Smooth muscle cell (in vitro differentiated cells): ENCODE data around the gene UMODL1. TPM values are rescaled to one million over a fixed set of nuclear protein-coding genes. Genes with fewer than 3 reads are reported as not detected.
A peak's percentile ranks its signal among the peaks of the same experiment; 100 is the strongest.

ENCODE experiments used
- DNase-seq: peaks from one replicate; lab custom pipeline; 2025; ENCODE audit not compliant: unreplicated experiment; lab: John Stamatoyannopoulos, UW
- H2AFZ ChIP-seq: fragments of 200-600 bp; sonication (generic); 2 replicates; pipeline ENCODE4 v1.6.0; 2016; ENCODE audit warnings: antibody characterized with exemption, low read depth, mild to moderate bottlenecking
- H3F3A ChIP-seq: fragments of 200-600 bp; sonication (generic); 2 replicates; pipeline ENCODE4 v1.6.0; 2017; ENCODE audit warnings: antibody characterized with exemption, low read depth
- H3K27ac ChIP-seq: fragments of 200-600 bp; sonication (generic); 2 replicates; pipeline ENCODE4 v1.5.1; 2016; ENCODE audit warnings: low read depth, mild to moderate bottlenecking
- H3K27me3 ChIP-seq: fragments of 200-600 bp; sonication (generic); 2 replicates; pipeline ENCODE4 v1.6.1; 2016; ENCODE audit warnings: low read depth, mild to moderate bottlenecking
- H3K36me3 ChIP-seq: fragments of 200-600 bp; sonication (generic); 2 replicates; pipeline ENCODE4 v1.5.1; 2016; ENCODE audit warnings: low read depth
- H3K4me1 ChIP-seq: fragments of 200-600 bp; sonication (generic); 2 replicates; pipeline ENCODE4 v1.5.1; 2016; ENCODE audit warnings: low read depth
- H3K4me2 ChIP-seq: fragments of 200-600 bp; sonication (generic); 2 replicates; pipeline ENCODE4 v1.6.0; 2016; ENCODE audit warnings: mild to moderate bottlenecking
- H3K4me3 ChIP-seq: fragments of 200-600 bp; sonication (generic); 2 replicates; pipeline ENCODE4 v1.5.1; 2016; ENCODE audit warnings: mild to moderate bottlenecking
- H3K79me2 ChIP-seq: fragments of 200-600 bp; sonication (generic); 2 replicates; pipeline ENCODE4 v1.6.0; 2016; ENCODE audit warnings: low read depth, mild to moderate bottlenecking
- H3K9ac ChIP-seq: fragments of 200-600 bp; sonication (generic); 2 replicates; pipeline ENCODE4 v1.6.0; 2016; ENCODE audit warnings: low read depth
- H3K9me3 ChIP-seq: fragments of 200-600 bp; sonication (generic); replicated peaks from 2 replicates; pipeline ENCODE4 v1.5.1; 2016; ENCODE audit warnings: low read depth
- H4K20me1 ChIP-seq: fragments of 200-600 bp; sonication (generic); 2 replicates; pipeline ENCODE4 v1.6.0; 2016; ENCODE audit warnings: low read depth
- WGBS: methylation state at CpG from one replicate; pipeline ENCODE4 v1.1.7; 2016; ENCODE audit warnings: low lambda C conversion rate; 5-methylcytosine and 5-hydroxymethylcytosine counted together
- polyA plus RNA-seq: library from polyadenylated mRNA; unstranded; fragments of >200 nt; fragmentation: Nextera tagmentation; extraction: Ambion mirVana; gene quantifications from 2 replicates; pipeline ENCODE4 v1.2.1, GENCODE V29; 2016
- total RNA-seq: library from RNA; depleted of rRNA; stranded (reverse); fragments of >200 nt; gene quantifications from 2 replicates; pipeline ENCODE4 v1.2.3, GENCODE V29; 2014
- TF ChIP-seq, protein P1 (sequence below): fragments of 200-600 bp; sonication (generic); IDR thresholded peaks from 2 replicates; pipeline ENCODE4 v1.5.1; 2017; ENCODE audit warnings: borderline replicate concordance, mild to moderate bottlenecking, antibody characterized with exemption; ENCODE audit not compliant: insufficient read depth, poor library complexity, severe bottlenecking

UMODL1 gene
- total and polyA plus RNA-seq, 2 experiments from 2014 or later: 0.14 TPM; not detected in 1

DNA sequence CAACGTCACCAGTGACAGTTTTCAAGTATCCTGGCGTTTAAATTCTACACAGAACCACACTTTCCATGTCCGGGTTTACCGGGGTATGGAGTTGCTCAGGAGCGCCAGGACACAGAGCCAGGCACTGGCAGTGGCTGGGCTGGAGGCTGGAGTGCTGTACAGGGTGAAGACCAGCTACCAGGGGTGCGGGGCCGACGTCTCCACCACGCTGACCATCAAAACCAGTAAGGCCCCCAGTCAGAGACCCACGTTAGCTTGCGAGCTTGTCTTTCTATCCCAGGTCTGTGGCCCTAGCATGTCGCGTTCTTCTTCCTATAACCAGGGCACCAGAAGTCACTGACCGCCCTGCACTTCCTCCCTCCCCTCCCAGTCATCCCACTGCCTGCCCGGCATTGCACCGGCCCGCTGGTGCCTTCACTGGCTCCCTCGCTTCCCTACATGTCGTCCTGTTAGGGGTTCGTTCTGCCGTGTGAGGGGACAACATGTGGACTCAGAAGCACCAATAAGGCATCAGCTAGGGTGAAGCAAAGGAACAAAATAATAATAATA, 27.9 kb downstream of the UMODL1 start:
- no peak for DNase-seq
- Histone ChIP-seq H3K4me1 (no peaks in the 10 kb centered on the region), H3K79me2 (no peaks in the 10 kb centered on the region), H2AFZ (no peak overlapping the region), H3F3A (no peaks in the 10 kb centered on the region), H3K9ac (peak overlapping the region; percentile 90), H3K27me3 (no peaks in the 10 kb centered on the region), H3K4me2 (no peak overlapping the region), H3K36me3 (no peaks in the 10 kb centered on the region), H4K20me1 (no peaks in the 10 kb centered on the region), H3K9me3 (no peaks in the 10 kb centered on the region), H3K4me3 (no peak overlapping the region), H3K27ac (peak overlapping the region; percentile 99)
- TF ChIP-seq, protein P1, sequence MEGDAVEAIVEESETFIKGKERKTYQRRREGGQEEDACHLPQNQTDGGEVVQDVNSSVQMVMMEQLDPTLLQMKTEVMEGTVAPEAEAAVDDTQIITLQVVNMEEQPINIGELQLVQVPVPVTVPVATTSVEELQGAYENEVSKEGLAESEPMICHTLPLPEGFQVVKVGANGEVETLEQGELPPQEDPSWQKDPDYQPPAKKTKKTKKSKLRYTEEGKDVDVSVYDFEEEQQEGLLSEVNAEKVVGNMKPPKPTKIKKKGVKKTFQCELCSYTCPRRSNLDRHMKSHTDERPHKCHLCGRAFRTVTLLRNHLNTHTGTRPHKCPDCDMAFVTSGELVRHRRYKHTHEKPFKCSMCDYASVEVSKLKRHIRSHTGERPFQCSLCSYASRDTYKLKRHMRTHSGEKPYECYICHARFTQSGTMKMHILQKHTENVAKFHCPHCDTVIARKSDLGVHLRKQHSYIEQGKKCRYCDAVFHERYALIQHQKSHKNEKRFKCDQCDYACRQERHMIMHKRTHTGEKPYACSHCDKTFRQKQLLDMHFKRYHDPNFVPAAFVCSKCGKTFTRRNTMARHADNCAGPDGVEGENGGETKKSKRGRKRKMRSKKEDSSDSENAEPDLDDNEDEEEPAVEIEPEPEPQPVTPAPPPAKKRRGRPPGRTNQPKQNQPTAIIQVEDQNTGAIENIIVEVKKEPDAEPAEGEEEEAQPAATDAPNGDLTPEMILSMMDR: no peak
- 96% methylated on average over 21 of the region's 21 CpGs for WGBS

DNA sequence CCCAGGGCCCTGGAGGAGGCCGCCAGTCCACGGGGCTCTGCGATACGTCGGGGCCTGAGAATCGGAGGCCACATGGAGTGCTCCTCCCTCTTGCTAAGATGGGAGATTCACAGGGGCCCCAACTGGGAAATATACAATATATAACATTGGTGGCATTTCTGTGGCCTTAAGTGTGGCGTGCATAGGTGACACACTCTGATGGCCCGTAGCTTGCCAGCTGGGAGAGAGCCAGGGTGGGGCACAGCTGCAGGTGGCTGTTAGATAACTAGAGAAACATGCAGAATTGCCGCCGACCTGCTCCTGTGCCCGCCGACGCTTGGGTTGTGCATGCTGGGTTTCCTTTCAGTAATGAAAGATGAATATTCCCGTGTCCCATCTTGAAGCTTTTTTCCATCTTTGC, 30.1 kb downstream of the UMODL1 start:
- Histone ChIP-seq H2AFZ (no peak overlapping the region), H3K4me1 (no peaks in the 10 kb centered on the region), H3K27me3 (no peaks in the 10 kb centered on the region), H3K9me3 (no peaks in the 10 kb centered on the region), H3F3A (no peaks in the 10 kb centered on the region), H3K27ac (peak overlapping the region; percentile 75), H3K36me3 (no peaks in the 10 kb centered on the region), H3K4me2 (no peak overlapping the region), H3K4me3 (no peak overlapping the region), H3K9ac (no peak overlapping the region), H4K20me1 (no peaks in the 10 kb centered on the region), H3K79me2 (no peaks in the 10 kb centered on the region)
- DNase-seq: no peak
- TF ChIP-seq, protein P1: no peak
- 94% methylated on average over 14 of the region's 14 CpGs for WGBS

DNA sequence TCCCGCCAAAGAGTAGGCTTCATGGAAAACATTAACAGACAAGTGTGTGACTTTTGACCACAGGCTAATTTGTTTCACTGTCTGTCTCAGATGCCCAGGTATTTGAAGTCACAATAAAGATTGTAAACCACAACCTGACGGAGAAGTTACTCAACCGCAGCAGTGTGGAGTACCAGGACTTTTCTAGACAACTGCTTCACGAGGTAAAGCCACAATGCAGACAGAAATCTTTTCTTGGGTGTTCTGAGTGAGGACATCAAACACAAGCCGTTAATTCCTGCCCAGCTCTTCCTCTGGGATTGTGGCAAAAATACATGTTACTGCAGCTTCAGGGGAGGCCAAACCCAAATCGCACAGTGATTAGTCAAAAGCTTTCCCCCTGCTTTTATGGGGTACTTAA, 31.0 kb downstream of the UMODL1 start:
- 48% methylated on average over 6 of the region's 6 CpGs for WGBS
- no peaks in the 10 kb centered on the region for H3K4me1 ChIP-seq
- no peaks in the 10 kb centered on the region for H3F3A ChIP-seq
- no peaks in the 10 kb centered on the region for H3K27me3 ChIP-seq
- H3K4me2 ChIP-seq: no peak overlapping the region
- peak overlapping the region; percentile 75 for H3K27ac ChIP-seq
- no peak overlapping the region for H3K4me3 ChIP-seq
- H2AFZ ChIP-seq: no peak overlapping the region
- H4K20me1 ChIP-seq: no peaks in the 10 kb centered on the region
- TF ChIP-seq, protein P1: no peak
- no peaks in the 10 kb centered on the region for H3K36me3 ChIP-seq
- H3K9me3 ChIP-seq: no peaks in the 10 kb centered on the region
- H3K9ac ChIP-seq: no peak overlapping the region
- no peaks in the 10 kb centered on the region for H3K79me2 ChIP-seq
- DNase-seq: no peak

DNA sequence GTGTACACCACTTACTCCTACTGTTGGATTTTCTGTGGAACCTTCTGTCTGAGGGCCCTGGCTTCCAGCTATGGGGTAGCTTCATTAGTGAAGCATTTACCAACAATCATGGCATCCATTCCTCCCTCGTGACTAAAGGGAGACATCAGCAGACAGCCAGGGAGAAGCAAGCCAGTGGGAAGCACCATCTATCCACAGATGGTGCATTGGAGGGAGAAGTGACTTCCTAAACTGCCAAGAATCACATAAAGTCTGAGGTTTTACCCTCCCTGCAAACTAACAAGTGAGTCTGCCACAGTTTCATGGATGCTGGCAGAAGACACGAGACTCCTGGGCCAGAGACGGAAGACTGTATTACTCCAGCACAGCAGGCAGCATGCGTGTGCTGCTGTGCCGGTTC, 31.4 kb downstream of the UMODL1 start:
- peak overlapping the region; percentile 64 for H3K27ac ChIP-seq
- 78% methylated on average over 5 of the region's 5 CpGs for WGBS

More for the DNA sequence above, 31.4 kb downstream of the UMODL1 start:
- Histone ChIP-seq H3F3A (no peaks in the 10 kb centered on the region), H3K27me3 (no peaks in the 10 kb centered on the region), H3K79me2 (no peaks in the 10 kb centered on the region), H2AFZ (no peak overlapping the region), H3K4me3 (no peak overlapping the region), H3K4me1 (no peaks in the 10 kb centered on the region), H4K20me1 (no peaks in the 10 kb centered on the region), H3K36me3 (no peaks in the 10 kb centered on the region), H3K4me2 (no peak overlapping the region), H3K9ac (no peak overlapping the region), H3K9me3 (no peaks in the 10 kb centered on the region)
- TF ChIP-seq, protein P1: no peak
- no peak for DNase-seq
